Ovary (tissue), 9 donors: ENCODE data around the gene LRRC49. TPM values are rescaled to one million over a fixed set of nuclear protein-coding genes. Genes with fewer than 3 reads are reported as not detected.

Experiments
- DNase-seq, 5 donors: peaks; one replicate each; pipeline ENCODE4 v3.0.0-alpha.2; 2019 to 2020
- H3K27ac ChIP-seq, 2 donors: fragments of 200-600 bp; one replicate each; pipeline versions ENCODE4 v1.5.1 to v1.8.0; 2019 to 2022
- H3K27me3 ChIP-seq: fragments of 200-600 bp; one replicate; pipeline ENCODE4 v1.8.0; 2022
- H3K36me3 ChIP-seq: fragments of 200-600 bp; sonication (generic); one replicate; pipeline ENCODE4 v1.5.1; 2019
- H3K4me1 ChIP-seq: one replicate; pipeline ENCODE4 v1.8.1; 2013; ENCODE audit warnings: mild to moderate bottlenecking, moderate library complexity; ENCODE audit not compliant: insufficient read depth
- H3K4me3 ChIP-seq: fragments of 200-600 bp; sonication (generic); one replicate; pipeline ENCODE4 v1.5.1; 2017
- H3K9me3 ChIP-seq, 2 donors: fragments of 200-600 bp in 1 of 2; sonication (generic) in 1 of 2; one replicate each; pipeline versions ENCODE4 v1.5.1 to v1.8.1; 2013 to 2019; ENCODE audit warnings: mild to moderate bottlenecking in 1 of 2, moderate library complexity in 1 of 2
- EP300 ChIP-seq: sonication (generic); formaldehyde crosslinking; IDR thresholded peaks from one replicate; pipeline ENCODE4 v1.6.1; 2017; ENCODE audit warnings: antibody characterized with exemption
- POLR2A ChIP-seq: fragments of 450-650 bp; IDR thresholded peaks from one replicate; pipeline ENCODE4 v1.6.1; 2017; ENCODE audit warnings: antibody characterized with exemption, mild to moderate bottlenecking, moderate library complexity
- WGBS, 3 donors: extraction: QIAGEN DNeasy Blood & Tissue Kit in 1 of 3; methylation state at CpG; one replicate each; pipeline versions ENCODE4 v1.1.5 to v1.1.7; 2013 to 2017; 5-methylcytosine and 5-hydroxymethylcytosine counted together
- intact Hi-C, 4 donors: fragments of 100-400 bp; cut with DNase I; formaldehyde crosslinking; loops; one replicate each; pipeline versions ENCODE4 v1.11.0 to v1.15.1; 2022 to 2023
- polyA plus RNA-seq, 2 donors: library from polyadenylated mRNA; stranded (reverse); fragments of 200-250 nt in 1 of 2; fragments of 350-450 nt in 1 of 2; fragmentation: Illumina TruSeq in 1 of 2; extraction: RNeasy Lipid Tissue Mini Kit (QIAGEN cat#74804) in 1 of 2; gene quantifications; one replicate each; pipeline ENCODE4 v1.2.3, GENCODE V29; 2013 to 2014
- total RNA-seq, 7 donors: library from RNA; depleted of rRNA in 2 of 7; stranded (reverse); fragments of >200 nt in 2 of 7; fragmentation: NEBNext Ultra II Directional in 3 of 7; extraction: Animal tissue kit (Norgen Biotek cat#: 25700) in 3 of 7; gene quantifications; one replicate each; pipeline versions ENCODE4 v1.1.0 to v1.2.4, GENCODE V29; 2016 to 2023
- TF ChIP-seq, protein P1 (sequence below), 3 donors: fragments of 450-650 bp in 2 of 3; fragments of 200-600 bp in 1 of 3; IDR thresholded peaks; one replicate each; pipeline versions ENCODE4 v1.5.1 to v1.8.0; 2016 to 2022; ENCODE audit warnings: antibody characterized with exemption in 3 of 3, mild to moderate bottlenecking in 1 of 3
- donor health status: DM: no; HTN: no; CAD: no; lungs with moderate emphysema.
- donor health status: DM: no; HTN: no; CAD: no.
- donor health status: Bipolar disorder and iron deficiency.
- donor health status: DM: yes; HTN: yes; CAD: no.
- donor health status: DM: no; HTN: no; CAD: no.
- donor health status: DM: yes; HTN: yes; CAD: no.

Gene LRRC49
- total and polyA plus RNA-seq, 9 donors: 11.9 to 34.6 (median 16.1) TPM

- TF ChIP-seq, protein P1, sequence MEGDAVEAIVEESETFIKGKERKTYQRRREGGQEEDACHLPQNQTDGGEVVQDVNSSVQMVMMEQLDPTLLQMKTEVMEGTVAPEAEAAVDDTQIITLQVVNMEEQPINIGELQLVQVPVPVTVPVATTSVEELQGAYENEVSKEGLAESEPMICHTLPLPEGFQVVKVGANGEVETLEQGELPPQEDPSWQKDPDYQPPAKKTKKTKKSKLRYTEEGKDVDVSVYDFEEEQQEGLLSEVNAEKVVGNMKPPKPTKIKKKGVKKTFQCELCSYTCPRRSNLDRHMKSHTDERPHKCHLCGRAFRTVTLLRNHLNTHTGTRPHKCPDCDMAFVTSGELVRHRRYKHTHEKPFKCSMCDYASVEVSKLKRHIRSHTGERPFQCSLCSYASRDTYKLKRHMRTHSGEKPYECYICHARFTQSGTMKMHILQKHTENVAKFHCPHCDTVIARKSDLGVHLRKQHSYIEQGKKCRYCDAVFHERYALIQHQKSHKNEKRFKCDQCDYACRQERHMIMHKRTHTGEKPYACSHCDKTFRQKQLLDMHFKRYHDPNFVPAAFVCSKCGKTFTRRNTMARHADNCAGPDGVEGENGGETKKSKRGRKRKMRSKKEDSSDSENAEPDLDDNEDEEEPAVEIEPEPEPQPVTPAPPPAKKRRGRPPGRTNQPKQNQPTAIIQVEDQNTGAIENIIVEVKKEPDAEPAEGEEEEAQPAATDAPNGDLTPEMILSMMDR (IDR thresholded peaks at IDR 0.05): no peak
- TF ChIP-seq EP300 (no peak), POLR2A (no peak)
- Histone ChIP-seq H3K27me3 (no peaks in the 10 kb centered on the region), H3K36me3 (no peaks in the 10 kb centered on the region), H3K4me3 (no peak overlapping the region), H3K27ac (no peak overlapping the region), H3K9me3 (no peaks in the 10 kb centered on the region), H3K4me1 (peaks cover 12% of the 10 kb centered on the region)
- intact Hi-C loops: no loop called here
- DNase-seq: no peak
- WGBS, 3 donors: 89 to 93% (median 92%) methylated on average over 13 to 14 of the region's 14 CpGs
Observed at GRCh38 chr15:70859322-70859908, 33.2 kb upstream of the LRRC49 start.

DNA sequence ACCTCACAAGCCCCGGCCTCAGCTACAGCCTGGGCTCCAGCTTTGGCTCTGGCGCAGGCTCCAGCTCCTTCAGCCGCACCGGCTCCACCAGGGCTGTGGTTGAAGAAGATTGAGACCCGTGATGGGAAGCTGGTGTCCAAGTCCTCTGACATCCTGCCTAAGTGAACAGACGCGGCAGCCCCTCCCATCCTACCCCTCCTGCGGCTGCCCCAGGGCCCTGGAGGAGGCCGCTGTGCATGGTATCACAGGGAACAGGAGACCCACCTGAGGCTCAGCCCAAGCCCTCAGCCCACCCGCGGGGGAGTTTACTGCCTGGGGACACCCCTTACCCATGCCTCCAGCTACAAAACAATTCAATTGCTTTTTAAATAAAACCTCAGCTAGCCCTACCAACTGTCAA lies 32.6 kb upstream of the LRRC49 start:
- H3K9me3 ChIP-seq: no peaks in the 10 kb centered on the region
- H3K27me3 ChIP-seq: no peaks in the 10 kb centered on the region
- TF ChIP-seq POLR2A: no peak
- DNase-seq: no peak
- intact Hi-C loops: loop anchor here in 1 of 4 donors (5.0 kb wide), 1 partner anchor 33 kb away; no protein-coding TSS in a partner anchor
- H3K27ac ChIP-seq: no peak overlapping the region
- 85 to 90% (median 85%) methylated on average over 10 to 11 of the region's 11 CpGs for WGBS, 3 donors
- H3K4me1 ChIP-seq: peaks cover 12% of the 10 kb centered on the region
- H3K4me3 ChIP-seq: no peak overlapping the region
- H3K36me3 ChIP-seq: no peaks in the 10 kb centered on the region

DNA sequence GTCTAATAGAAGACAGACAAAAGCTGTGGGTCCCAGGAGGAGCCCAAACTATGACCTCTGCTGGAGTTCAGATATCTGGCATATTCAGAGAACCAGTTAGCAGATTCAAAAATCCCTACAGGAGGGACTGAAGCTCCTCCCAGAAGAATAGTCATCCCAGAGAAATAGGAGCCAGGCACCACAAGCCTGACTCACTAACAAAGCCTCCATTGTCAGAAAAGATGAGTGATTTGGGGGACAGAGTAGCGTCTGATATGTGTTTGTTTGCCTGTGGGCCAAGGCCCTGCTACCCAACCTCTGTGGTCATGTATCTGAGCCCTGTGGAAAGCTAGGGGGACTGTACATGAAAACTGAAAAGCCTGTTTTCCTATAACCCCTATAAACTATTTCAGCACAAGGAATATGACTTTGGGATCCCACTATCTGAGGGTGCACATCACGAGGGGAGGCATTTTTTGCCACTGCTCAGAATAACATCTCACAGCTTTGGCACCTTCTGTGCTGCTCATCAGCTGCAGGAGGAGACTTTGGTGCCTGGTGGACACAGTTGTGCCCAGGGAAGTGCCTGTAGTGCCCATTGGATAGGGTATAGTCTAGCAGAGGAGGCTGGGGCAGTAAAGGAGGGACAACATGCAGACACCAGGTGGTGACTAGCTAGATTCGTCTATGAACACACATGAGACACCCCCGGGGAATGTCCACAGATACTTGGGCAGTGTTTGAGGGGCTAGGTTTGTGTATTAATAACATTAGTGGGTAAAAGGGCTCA lies 29.0 kb upstream of the LRRC49 start:
- TF ChIP-seq POLR2A (no peak), EP300 (no peak)
- 60 to 78% (median 66%) methylated on average over 4 of the region's 4 CpGs for WGBS, 3 donors
- intact Hi-C loops: loop anchor here in 1 of 4 donors (5.0 kb wide), 1 partner anchor 36 kb away; no protein-coding TSS in a partner anchor
- Histone ChIP-seq H3K9me3 (no peaks in the 10 kb centered on the region), H3K4me1 (peaks cover 10% of the 10 kb centered on the region), H3K36me3 (no peaks in the 10 kb centered on the region), H3K27ac (no peak overlapping the region), H3K4me3 (no peak overlapping the region), H3K27me3 (no peaks in the 10 kb centered on the region)
- no peak for DNase-seq

- peak overlapping the region in 1 of 2 donors; percentile 77 for H3K27ac ChIP-seq
- WGBS, 3 donors: 68 to 72% (median 71%) methylated on average over 5 of the region's 5 CpGs
- TF ChIP-seq EP300 (no peak), POLR2A (no peak)
- TF ChIP-seq, protein P1 (IDR thresholded peaks at IDR 0.05): no peak
Observed at GRCh38 chr15:70866982-70867641, 25.5 kb upstream of the LRRC49 start.

GRCh38 chr15:70867911-70868467 lies 24.6 kb upstream of the LRRC49 start:
- TF ChIP-seq, protein P1 (IDR thresholded peaks at IDR 0.05): no peak
- no peak for TF ChIP-seq EP300
- no peak for TF ChIP-seq POLR2A
- Histone ChIP-seq H3K27ac (peak overlapping the region in 1 of 2 donors; percentile 77), H3K36me3 (no peaks in the 10 kb centered on the region), H3K4me3 (no peak overlapping the region), H3K27me3 (no peaks in the 10 kb centered on the region), H3K4me1 (peaks cover 10% of the 10 kb centered on the region), H3K9me3 (no peaks in the 10 kb centered on the region)
- peak; percentile 60 to 82 (median 65) for DNase-seq
- intact Hi-C loops: no loop called here
- WGBS, 3 donors: 9 to 16% (median 13%) methylated on average over 6 of the region's 6 CpGs

More at GRCh38 chr15:70866982-70867641, 25.5 kb upstream of the LRRC49 start:
- Histone ChIP-seq H3K36me3 (no peaks in the 10 kb centered on the region), H3K4me1 (peaks cover 10% of the 10 kb centered on the region), H3K27me3 (no peaks in the 10 kb centered on the region), H3K4me3 (no peak overlapping the region), H3K9me3 (no peaks in the 10 kb centered on the region)
- no peak for DNase-seq
- intact Hi-C loops: no loop called here
